ENCODE results near the gene VPS8. TPM values are rescaled to one million over a fixed set of nuclear protein-coding genes. Genes with fewer than 3 reads are reported as not detected.

Gene VPS8
- total RNA-seq, 1 donor from 2014 or later = 94.5 TPM

DNA sequence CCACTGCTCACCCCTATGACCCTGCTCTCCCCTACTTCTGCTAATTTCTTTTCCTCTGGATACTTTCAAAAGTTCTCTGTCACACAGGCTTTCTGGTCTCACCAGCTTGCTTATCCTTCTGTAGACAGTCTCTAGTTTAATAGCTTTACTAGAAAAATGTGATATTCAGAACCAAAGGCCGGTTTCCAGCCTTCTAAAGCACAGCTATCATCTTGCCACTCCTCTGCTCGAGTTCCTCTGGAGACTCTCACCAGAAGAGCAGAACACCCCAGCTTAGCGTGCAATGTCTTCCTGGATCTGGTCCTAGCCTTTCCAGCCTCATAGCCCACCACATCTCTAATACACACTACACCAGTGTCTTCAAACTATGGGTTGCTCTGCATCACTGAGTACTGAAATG lies 1.8 kb upstream of the VPS8 start:
- H3K27me3 Mint-ChIP-seq (ENCODE audit: unreplicated experiment) = peaks cover 3% of the 10 kb centered on the region
- H3K27ac Mint-ChIP-seq (ENCODE audit: unreplicated experiment) = no peak overlapping the region
- peaks cover 8% of the 10 kb centered on the region for H3K4me1 Mint-ChIP-seq (ENCODE audit: low read depth, unreplicated experiment)
- H3K36me3 Mint-ChIP-seq (ENCODE audit: unreplicated experiment) = no peaks in the 10 kb centered on the region
- no peak overlapping the region for H3K4me3 Mint-ChIP-seq (ENCODE audit: unreplicated experiment)
- no peak for DNase-seq
- no peak for TF ChIP-seq CTCF (IDR thresholded peaks at IDR 0.05; ENCODE audit: partially characterized antibody, unreplicated experiment)
- no peaks in the 10 kb centered on the region for H3K9me3 Mint-ChIP-seq (ENCODE audit: unreplicated experiment)

- Mint-ChIP-seq H3K27ac (ENCODE audit: unreplicated experiment) (no peak overlapping the region), H3K9me3 (ENCODE audit: unreplicated experiment) (no peaks in the 10 kb centered on the region), H3K27me3 (ENCODE audit: unreplicated experiment) (peaks cover 3% of the 10 kb centered on the region), H3K4me3 (ENCODE audit: unreplicated experiment) (no peak overlapping the region), H3K4me1 (ENCODE audit: low read depth, unreplicated experiment) (peaks cover 8% of the 10 kb centered on the region), H3K36me3 (ENCODE audit: unreplicated experiment) (no peaks in the 10 kb centered on the region)
- DNase-seq = no peak
- TF ChIP-seq CTCF (IDR thresholded peaks at IDR 0.05; ENCODE audit: partially characterized antibody, unreplicated experiment) = no peak
Observed at GRCh38 chr3:184811034-184811433, 932 bp upstream of the VPS8 start.

GRCh38 chr3:184811663-184811998 lies 335 bp upstream of the VPS8 start:
- Mint-ChIP-seq H3K4me3 (ENCODE audit: unreplicated experiment) (peak overlapping the region; percentile 97), H3K27me3 (ENCODE audit: unreplicated experiment) (peaks cover 4% of the 10 kb centered on the region), H3K27ac (ENCODE audit: unreplicated experiment) (peak overlapping the region; percentile 74), H3K9me3 (ENCODE audit: unreplicated experiment) (no peaks in the 10 kb centered on the region), H3K36me3 (ENCODE audit: unreplicated experiment) (no peaks in the 10 kb centered on the region), H3K4me1 (ENCODE audit: low read depth, unreplicated experiment) (peaks cover 7% of the 10 kb centered on the region)
- TF ChIP-seq CTCF (IDR thresholded peaks at IDR 0.05; ENCODE audit: partially characterized antibody, unreplicated experiment) = no peak
- DNase-seq = no peak

GRCh38 chr3:184812662-184813042 lies 686 bp downstream of the VPS8 start:
- Mint-ChIP-seq H3K9me3 (ENCODE audit: unreplicated experiment) (no peaks in the 10 kb centered on the region), H3K36me3 (ENCODE audit: unreplicated experiment) (no peaks in the 10 kb centered on the region), H3K27me3 (ENCODE audit: unreplicated experiment) (peaks cover 5% of the 10 kb centered on the region), H3K4me1 (ENCODE audit: low read depth, unreplicated experiment) (peaks cover 5% of the 10 kb centered on the region), H3K4me3 (ENCODE audit: unreplicated experiment) (peak overlapping the region; percentile 97), H3K27ac (ENCODE audit: unreplicated experiment) (peak overlapping the region; percentile 67)
- no peak for DNase-seq
- no peak for TF ChIP-seq CTCF (IDR thresholded peaks at IDR 0.05; ENCODE audit: partially characterized antibody, unreplicated experiment)

DNA sequence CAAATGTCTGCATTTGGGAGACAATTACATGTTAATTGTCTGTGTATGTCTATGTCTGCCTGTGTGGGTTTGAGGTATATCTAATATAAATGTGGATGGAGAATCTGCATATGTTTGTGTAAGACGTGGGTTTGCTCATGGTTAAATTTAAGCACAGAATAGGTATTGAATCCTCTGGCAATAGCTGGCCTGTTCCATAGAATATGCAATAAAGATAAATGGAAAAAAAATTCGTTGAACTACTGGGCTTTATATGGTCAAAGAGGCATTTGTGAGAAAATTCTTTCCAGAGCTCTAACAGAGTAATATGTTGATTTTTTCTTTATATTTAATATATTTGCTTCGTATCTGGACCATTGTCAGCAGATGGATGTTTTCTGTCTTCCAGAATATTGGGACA lies 1.4 kb downstream of the VPS8 start:
- Mint-ChIP-seq H3K4me1 (ENCODE audit: low read depth, unreplicated experiment) (peaks cover 2% of the 10 kb centered on the region), H3K36me3 (ENCODE audit: unreplicated experiment) (no peaks in the 10 kb centered on the region), H3K9me3 (ENCODE audit: unreplicated experiment) (no peaks in the 10 kb centered on the region), H3K27me3 (ENCODE audit: unreplicated experiment) (peaks cover 5% of the 10 kb centered on the region), H3K27ac (ENCODE audit: unreplicated experiment) (no peak overlapping the region), H3K4me3 (ENCODE audit: unreplicated experiment) (peak overlapping the region; percentile 97)
- TF ChIP-seq CTCF (IDR thresholded peaks at IDR 0.05; ENCODE audit: partially characterized antibody, unreplicated experiment) = no peak
- no peak for DNase-seq

Measured in glutamatergic neuron (in vitro differentiated cells).